WTC11 (cell line): ENCODE measurements around the gene ERBB2.

Experiments
- ATF1 ChIP-seq: sonication (generic); formaldehyde crosslinking; IDR thresholded peaks from 2 replicates; pipeline ENCODE4 v1.8.1; 2023; ENCODE audit warnings: mild to moderate bottlenecking, moderate library complexity, missing genetic modification reagents
- ATF2 ChIP-seq: sonication (generic); formaldehyde crosslinking; IDR thresholded peaks from 2 replicates; pipeline ENCODE4 v1.8.1; 2022; ENCODE audit warnings: low read depth, missing genetic modification reagents, borderline replicate concordance
- CREB1 ChIP-seq: sonication (generic); formaldehyde crosslinking; IDR thresholded peaks from 2 replicates; pipeline ENCODE4 v1.8.0; 2023; ENCODE audit warnings: mild to moderate bottlenecking, missing genetic modification reagents
- CTCF ChIP-seq: fragments of 200-600 bp; IDR thresholded peaks from 2 replicates; pipeline ENCODE4 v1.8.0; 2022; ENCODE audit warnings: antibody characterized with exemption
- EMX1 ChIP-seq: fragments of 250-450 bp; sonication (Bioruptor Pico); IDR thresholded peaks from 2 replicates; pipeline ENCODE4 v1.8.0; 2021; ENCODE audit warnings: mild to moderate bottlenecking
- IRF2 ChIP-seq: sonication (generic); formaldehyde crosslinking; IDR thresholded peaks from 2 replicates; pipeline ENCODE4 v1.8.0; 2022; ENCODE audit warnings: low read depth, missing genetic modification reagents, borderline replicate concordance
- ZNF232 ChIP-seq: sonication (generic); formaldehyde crosslinking; IDR thresholded peaks from 2 replicates; pipeline ENCODE4 v1.8.0; 2022; ENCODE audit warnings: mild to moderate bottlenecking, missing genetic modification reagents
- TF ChIP-seq, protein P1 (sequence below): sonication (generic); formaldehyde crosslinking; IDR thresholded peaks from 2 replicates; pipeline ENCODE4 v1.8.1; 2023; ENCODE audit warnings: mild to moderate bottlenecking, missing genetic modification reagents, moderate library complexity
- TF ChIP-seq, protein P2 (sequence below): sonication (generic); formaldehyde crosslinking; IDR thresholded peaks from 2 replicates; pipeline ENCODE4 v1.8.0; 2022; ENCODE audit warnings: mild to moderate bottlenecking, missing genetic modification reagents
- TF ChIP-seq, protein P3 (sequence below): sonication (generic); formaldehyde crosslinking; IDR thresholded peaks from 2 replicates; pipeline ENCODE4 v1.8.1; 2023; ENCODE audit warnings: mild to moderate bottlenecking, missing genetic modification reagents
- TF ChIP-seq, protein P4 (sequence below): fragments of 250-450 bp; sonication (Bioruptor Pico); IDR thresholded peaks from 2 replicates; pipeline ENCODE4 v1.8.0; 2021; ENCODE audit warnings: mild to moderate bottlenecking

DNA sequence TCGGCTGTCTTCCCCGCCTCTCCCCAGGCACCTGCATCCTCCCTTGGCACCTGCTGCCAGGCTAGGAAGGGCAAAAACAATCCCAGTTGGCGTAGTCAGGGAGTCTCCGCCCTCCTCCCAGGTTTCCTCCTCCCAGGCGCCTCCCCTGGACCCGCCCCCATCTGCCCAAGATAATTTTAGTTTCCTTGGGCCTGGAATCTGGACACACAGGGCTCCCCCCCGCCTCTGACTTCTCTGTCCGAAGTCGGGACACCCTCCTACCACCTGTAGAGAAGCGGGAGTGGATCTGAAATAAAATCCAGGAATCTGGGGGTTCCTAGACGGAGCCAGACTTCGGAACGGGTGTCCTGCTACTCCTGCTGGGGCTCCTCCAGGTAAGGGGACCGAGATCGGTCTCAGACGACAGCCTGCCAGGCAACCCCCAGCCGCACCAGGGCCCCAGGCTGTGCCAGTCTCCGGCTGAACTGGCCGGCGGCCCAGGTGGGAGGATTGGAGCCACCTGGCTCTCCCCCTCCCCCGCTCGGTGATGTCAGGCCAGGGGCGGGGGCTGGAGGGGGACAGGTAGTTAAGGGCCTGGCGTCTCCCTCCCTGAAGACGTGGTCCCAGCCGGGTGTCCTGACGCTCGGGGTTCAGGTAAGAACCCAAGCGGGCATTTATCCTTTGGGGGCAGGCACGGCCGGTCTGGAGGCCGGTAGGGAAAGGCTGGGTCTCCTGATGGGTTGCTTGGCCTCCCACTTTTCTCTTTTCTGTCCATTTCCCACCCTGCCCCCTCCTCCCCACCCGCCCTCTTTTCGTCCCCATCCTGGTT is 38.1 kb downstream of the ERBB2 start, which contains the start of gene GRB7:
- TF ChIP-seq CTCF (no peak), ATF2 (CRISPR knock-in tag) (no peak), CREB1 (no peak), IRF2 (CRISPR knock-in tag) (no peak), ATF1 (CRISPR knock-in tag) (no peak), EMX1 (CRISPR knock-in tag) (no peak), ZNF232 (CRISPR knock-in tag) (no peak; the same call in 1 of the 2 replicates)
- TF ChIP-seq, protein P1, sequence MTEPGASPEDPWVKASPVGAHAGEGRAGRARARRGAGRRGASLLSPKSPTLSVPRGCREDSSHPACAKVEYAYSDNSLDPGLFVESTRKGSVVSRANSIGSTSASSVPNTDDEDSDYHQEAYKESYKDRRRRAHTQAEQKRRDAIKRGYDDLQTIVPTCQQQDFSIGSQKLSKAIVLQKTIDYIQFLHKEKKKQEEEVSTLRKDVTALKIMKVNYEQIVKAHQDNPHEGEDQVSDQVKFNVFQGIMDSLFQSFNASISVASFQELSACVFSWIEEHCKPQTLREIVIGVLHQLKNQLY: no peak
- TF ChIP-seq, protein P2, sequence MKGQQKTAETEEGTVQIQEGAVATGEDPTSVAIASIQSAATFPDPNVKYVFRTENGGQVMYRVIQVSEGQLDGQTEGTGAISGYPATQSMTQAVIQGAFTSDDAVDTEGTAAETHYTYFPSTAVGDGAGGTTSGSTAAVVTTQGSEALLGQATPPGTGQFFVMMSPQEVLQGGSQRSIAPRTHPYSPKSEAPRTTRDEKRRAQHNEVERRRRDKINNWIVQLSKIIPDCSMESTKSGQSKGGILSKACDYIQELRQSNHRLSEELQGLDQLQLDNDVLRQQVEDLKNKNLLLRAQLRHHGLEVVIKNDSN: no peak
- TF ChIP-seq, protein P3, sequence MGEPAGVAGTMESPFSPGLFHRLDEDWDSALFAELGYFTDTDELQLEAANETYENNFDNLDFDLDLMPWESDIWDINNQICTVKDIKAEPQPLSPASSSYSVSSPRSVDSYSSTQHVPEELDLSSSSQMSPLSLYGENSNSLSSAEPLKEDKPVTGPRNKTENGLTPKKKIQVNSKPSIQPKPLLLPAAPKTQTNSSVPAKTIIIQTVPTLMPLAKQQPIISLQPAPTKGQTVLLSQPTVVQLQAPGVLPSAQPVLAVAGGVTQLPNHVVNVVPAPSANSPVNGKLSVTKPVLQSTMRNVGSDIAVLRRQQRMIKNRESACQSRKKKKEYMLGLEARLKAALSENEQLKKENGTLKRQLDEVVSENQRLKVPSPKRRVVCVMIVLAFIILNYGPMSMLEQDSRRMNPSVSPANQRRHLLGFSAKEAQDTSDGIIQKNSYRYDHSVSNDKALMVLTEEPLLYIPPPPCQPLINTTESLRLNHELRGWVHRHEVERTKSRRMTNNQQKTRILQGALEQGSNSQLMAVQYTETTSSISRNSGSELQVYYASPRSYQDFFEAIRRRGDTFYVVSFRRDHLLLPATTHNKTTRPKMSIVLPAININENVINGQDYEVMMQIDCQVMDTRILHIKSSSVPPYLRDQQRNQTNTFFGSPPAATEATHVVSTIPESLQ (CRISPR knock-in tag): no peak
- TF ChIP-seq, protein P4, sequence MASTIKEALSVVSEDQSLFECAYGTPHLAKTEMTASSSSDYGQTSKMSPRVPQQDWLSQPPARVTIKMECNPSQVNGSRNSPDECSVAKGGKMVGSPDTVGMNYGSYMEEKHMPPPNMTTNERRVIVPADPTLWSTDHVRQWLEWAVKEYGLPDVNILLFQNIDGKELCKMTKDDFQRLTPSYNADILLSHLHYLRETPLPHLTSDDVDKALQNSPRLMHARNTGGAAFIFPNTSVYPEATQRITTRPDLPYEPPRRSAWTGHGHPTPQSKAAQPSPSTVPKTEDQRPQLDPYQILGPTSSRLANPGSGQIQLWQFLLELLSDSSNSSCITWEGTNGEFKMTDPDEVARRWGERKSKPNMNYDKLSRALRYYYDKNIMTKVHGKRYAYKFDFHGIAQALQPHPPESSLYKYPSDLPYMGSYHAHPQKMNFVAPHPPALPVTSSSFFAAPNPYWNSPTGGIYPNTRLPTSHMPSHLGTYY (CRISPR knock-in tag): no peak
